Right cardiac atrium (tissue), 5 donors: ENCODE results near the gene NFASC. TPM values are rescaled to one million over a fixed set of nuclear protein-coding genes. Genes with fewer than 3 reads are reported as not detected.

Experiments used
- ATAC-seq, 2 donors: fragments of 200-7000 bp; cut with Tn5 transposase; one replicate each; pipeline versions ENCODE4 v1.8.0 to v1.9.1; 2020; ENCODE audit warnings: moderate library complexity in 2 of 2, mild to moderate bottlenecking in 1 of 2
- DNase-seq, 3 donors: peaks; one replicate each; pipeline ENCODE4 v3.0.0-alpha.2; 2020
- H3K27ac ChIP-seq: one replicate; pipeline ENCODE4 v1.5.1; 2013; ENCODE audit warnings: mild to moderate bottlenecking, low read length, control low read depth, moderate library complexity
- H3K27me3 ChIP-seq: one replicate; pipeline ENCODE4 v1.6.1; 2013; ENCODE audit not compliant: control insufficient read depth, insufficient read depth
- H3K4me1 ChIP-seq: one replicate; pipeline ENCODE4 v1.6.1; 2013; ENCODE audit warnings: low read length; ENCODE audit not compliant: control insufficient read depth, insufficient read depth
- H3K4me3 ChIP-seq: one replicate; pipeline ENCODE4 v1.5.1; 2013; ENCODE audit warnings: low read length, control low read depth
- H3K9me3 ChIP-seq: one replicate; pipeline ENCODE4 v1.6.1; 2013; ENCODE audit warnings: low read length; ENCODE audit not compliant: control insufficient read depth
- WGBS: extraction: QIAGEN DNeasy Blood & Tissue Kit; methylation state at CpG from one replicate; pipeline ENCODE4 v1.1.7; 2013; 5-methylcytosine and 5-hydroxymethylcytosine counted together
- intact Hi-C, 4 donors: fragments of 100-400 bp; cut with DNase I; formaldehyde crosslinking; loops; one replicate each; pipeline versions ENCODE4 v1.11.0 to v1.14.0; 2022 to 2023
- polyA plus RNA-seq: library from polyadenylated mRNA; stranded (reverse); fragments of 200-250 nt; gene quantifications from one replicate; pipeline ENCODE4 v1.2.3, GENCODE V29; 2013
- total RNA-seq, 4 donors: library from RNA; stranded (reverse); fragmentation: NEBNext Ultra II Directional; extraction: Animal tissue kit (Norgen Biotek cat#: 25700); gene quantifications; one replicate each; pipeline ENCODE4 v1.2.1, GENCODE V29; 2021
- donor health status: healthy with polysubstance abuse.
- donor health status: DM: no; HTN: yes; CAD: no.
- donor health status: DM: no; HTN: no; CAD: no.
- donor health status: DM: no; HTN: yes; CAD: no; lungs with severe emphysema.
- donor health status: DM: yes; HTN: yes; CAD: no.

The NFASC gene
- total and polyA plus RNA-seq, 5 donors, result 44.2 to 94.2 (median 63.3) TPM

GRCh38 chr1:205024679-205025078, 154.0 kb downstream of the NFASC start:
- no peaks in the 10 kb centered on the region for H3K4me1 ChIP-seq
- H3K9me3 ChIP-seq, result no peaks in the 10 kb centered on the region
- WGBS, result 94% methylated on average over 2 of the region's 2 CpGs
- no peaks in the 10 kb centered on the region for H3K27me3 ChIP-seq
- no peak overlapping the region for H3K27ac ChIP-seq
- intact Hi-C loops, result no loop called here
- DNase-seq (no peak), ATAC-seq (no peak)
- no peak overlapping the region for H3K4me3 ChIP-seq

DNA sequence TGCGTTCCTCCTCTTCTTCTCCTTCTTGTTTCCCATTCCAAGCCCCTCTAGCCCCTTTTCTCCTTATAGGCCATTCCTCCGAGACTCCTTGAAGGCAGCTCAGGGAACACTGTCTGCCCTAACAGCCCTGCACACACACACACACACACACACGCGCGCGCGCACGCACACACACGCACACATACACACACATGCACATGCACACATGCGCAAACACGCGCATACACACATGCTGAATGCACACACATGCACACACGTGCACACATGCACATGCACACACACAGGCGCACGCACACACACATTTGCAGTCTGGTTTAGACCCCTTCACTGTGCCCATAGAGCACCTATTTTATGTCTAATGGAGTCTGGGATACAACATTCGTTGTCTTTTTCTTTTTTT, 154.6 kb downstream of the NFASC start:
- Histone ChIP-seq H3K4me3 (no peak overlapping the region), H3K27me3 (no peaks in the 10 kb centered on the region), H3K27ac (no peak overlapping the region), H3K4me1 (no peaks in the 10 kb centered on the region), H3K9me3 (no peaks in the 10 kb centered on the region)
- WGBS, result 91% methylated on average over 16 of the region's 16 CpGs
- DNase-seq (no peak), ATAC-seq (no peak)
- intact Hi-C loops, result no loop called here

DNA sequence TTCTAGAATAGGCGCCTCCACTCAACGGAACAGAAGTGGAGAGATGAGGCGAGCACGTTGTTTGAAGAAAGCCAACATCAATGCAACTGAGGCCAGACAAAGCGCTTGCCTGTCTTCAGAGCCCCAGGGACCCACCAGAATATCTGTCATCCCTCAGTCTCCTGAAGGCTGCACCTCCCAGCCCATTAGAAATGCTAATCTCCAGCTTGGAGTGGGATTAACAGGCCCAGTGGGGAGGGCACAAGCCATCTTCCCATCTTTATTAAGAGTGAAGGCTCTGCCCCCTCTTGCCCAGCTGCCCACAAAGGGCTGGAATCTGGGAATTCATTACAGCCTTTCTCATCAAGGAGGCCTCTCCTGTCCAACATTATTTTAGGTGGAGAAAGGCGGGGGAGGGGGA, 155.5 kb downstream of the NFASC start:
- Histone ChIP-seq H3K27ac (no peak overlapping the region), H3K27me3 (no peaks in the 10 kb centered on the region), H3K9me3 (no peaks in the 10 kb centered on the region), H3K4me1 (no peaks in the 10 kb centered on the region), H3K4me3 (no peak overlapping the region)
- ATAC-seq (no peak), DNase-seq (no peak)
- 82% methylated on average over 6 of the region's 6 CpGs for WGBS
- intact Hi-C loops, result no loop called here

GRCh38 chr1:205028390-205028789, 157.7 kb downstream of the NFASC start:
- WGBS, result 83% methylated on average over 7 of the region's 7 CpGs
- intact Hi-C loops, result no loop called here
- ATAC-seq, result no peak

GRCh38 chr1:205028924-205029323, 158.3 kb downstream of the NFASC start:
- H3K27me3 ChIP-seq, result no peaks in the 10 kb centered on the region
- 71% methylated on average over 4 of the region's 4 CpGs for WGBS
- intact Hi-C loops, result no loop called here
- DNase-seq (no peak), ATAC-seq (no peak)
- H3K4me1 ChIP-seq, result no peaks in the 10 kb centered on the region
- H3K9me3 ChIP-seq, result no peaks in the 10 kb centered on the region
- H3K27ac ChIP-seq, result no peak overlapping the region
- no peak overlapping the region for H3K4me3 ChIP-seq

More at GRCh38 chr1:205028390-205028789, 157.7 kb downstream of the NFASC start:
- no peak overlapping the region for H3K4me3 ChIP-seq
- no peaks in the 10 kb centered on the region for H3K4me1 ChIP-seq
- no peak for DNase-seq
- H3K27me3 ChIP-seq, result no peaks in the 10 kb centered on the region
- no peak overlapping the region for H3K27ac ChIP-seq
- no peaks in the 10 kb centered on the region for H3K9me3 ChIP-seq

GRCh38 chr1:205030241-205030640, 159.6 kb downstream of the NFASC start:
- Histone ChIP-seq H3K9me3 (no peaks in the 10 kb centered on the region), H3K27ac (no peak overlapping the region), H3K4me1 (no peaks in the 10 kb centered on the region), H3K27me3 (no peaks in the 10 kb centered on the region), H3K4me3 (no peak overlapping the region)
- no peak for DNase-seq
- intact Hi-C loops, result no loop called here
- ATAC-seq, result no peak
- 59% methylated on average over 6 of the region's 6 CpGs for WGBS

DNA sequence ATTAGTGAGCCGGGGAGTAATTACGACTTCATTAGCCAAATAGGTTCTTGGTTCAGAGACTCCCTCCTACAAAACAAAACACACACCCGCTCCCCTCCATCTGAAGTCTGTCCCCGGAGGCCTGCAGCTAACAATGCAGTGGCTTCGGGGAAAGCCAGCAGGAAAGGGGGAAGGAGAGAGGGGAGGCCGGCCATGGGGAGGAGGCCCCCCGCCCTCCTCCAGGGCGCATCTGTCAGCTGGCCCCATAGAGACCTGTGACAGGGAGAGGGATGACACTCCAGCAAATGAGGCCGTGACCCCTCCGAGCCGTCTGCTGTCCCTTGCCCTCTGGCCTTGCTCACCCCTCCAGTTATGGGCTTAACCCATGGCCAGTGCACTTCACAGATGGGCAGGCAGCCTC, 160.2 kb downstream of the NFASC start:
- no peaks in the 10 kb centered on the region for H3K27me3 ChIP-seq
- WGBS, result 62% methylated on average over 11 of the region's 11 CpGs
- H3K9me3 ChIP-seq, result no peaks in the 10 kb centered on the region
- H3K4me1 ChIP-seq, result no peaks in the 10 kb centered on the region
- DNase-seq (no peak), ATAC-seq (no peak)
- intact Hi-C loops, result no loop called here
- H3K4me3 ChIP-seq, result no peak overlapping the region
- H3K27ac ChIP-seq, result no peak overlapping the region

DNA sequence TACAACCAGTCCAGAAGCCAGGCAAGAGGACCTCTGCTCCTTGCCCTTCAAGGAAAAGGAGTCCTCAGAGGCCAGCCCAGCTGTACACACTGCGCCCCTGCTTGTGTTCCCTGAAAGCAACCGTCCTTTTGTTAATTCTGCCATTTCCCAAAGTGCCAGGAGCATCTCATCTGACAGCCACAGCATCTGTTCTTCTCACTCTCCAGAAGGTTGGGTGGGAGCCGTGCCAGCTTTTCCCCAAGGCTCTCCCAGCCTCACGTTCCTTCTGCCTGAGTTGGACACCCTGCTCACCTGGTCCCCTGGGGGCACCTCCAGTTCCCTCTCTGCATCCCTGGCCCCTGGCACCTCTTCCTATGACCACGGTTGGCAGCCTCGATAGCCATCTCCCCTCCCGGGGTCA, 161.8 kb downstream of the NFASC start:
- Histone ChIP-seq H3K4me3 (no peak overlapping the region), H3K4me1 (no peaks in the 10 kb centered on the region), H3K27ac (no peak overlapping the region), H3K27me3 (no peaks in the 10 kb centered on the region), H3K9me3 (no peaks in the 10 kb centered on the region)
- 84% methylated on average over 7 of the region's 7 CpGs for WGBS
- no peak for ATAC-seq
- intact Hi-C loops, result no loop called here
- DNase-seq, result no peak

DNA sequence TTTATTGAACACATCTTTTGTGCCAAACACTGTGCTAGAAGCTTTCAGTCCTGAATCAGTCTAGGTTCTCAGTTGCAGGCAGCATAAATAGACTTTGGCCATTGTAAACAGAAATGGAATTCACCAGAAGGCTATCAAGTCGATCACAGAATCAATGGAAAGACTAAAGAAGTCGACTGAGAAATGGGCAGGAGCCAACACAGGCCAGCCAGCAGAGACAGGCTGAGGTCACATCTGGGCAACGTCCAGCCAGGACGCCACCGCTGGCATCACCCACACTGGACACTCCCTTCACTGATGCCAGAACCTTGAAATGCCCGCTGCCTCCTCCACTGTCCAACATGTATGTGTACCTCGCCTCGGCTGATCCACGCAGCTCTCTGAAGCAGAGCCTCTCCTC, 166.9 kb downstream of the NFASC start:
- no peak overlapping the region for H3K4me3 ChIP-seq
- no peak overlapping the region for H3K27ac ChIP-seq
- DNase-seq, result no peak
- H3K27me3 ChIP-seq, result no peaks in the 10 kb centered on the region
- H3K4me1 ChIP-seq, result no peaks in the 10 kb centered on the region
- no peaks in the 10 kb centered on the region for H3K9me3 ChIP-seq
- 79% methylated on average over 9 of the region's 9 CpGs for WGBS
- intact Hi-C loops, result no loop called here
- ATAC-seq, result no peak

DNA sequence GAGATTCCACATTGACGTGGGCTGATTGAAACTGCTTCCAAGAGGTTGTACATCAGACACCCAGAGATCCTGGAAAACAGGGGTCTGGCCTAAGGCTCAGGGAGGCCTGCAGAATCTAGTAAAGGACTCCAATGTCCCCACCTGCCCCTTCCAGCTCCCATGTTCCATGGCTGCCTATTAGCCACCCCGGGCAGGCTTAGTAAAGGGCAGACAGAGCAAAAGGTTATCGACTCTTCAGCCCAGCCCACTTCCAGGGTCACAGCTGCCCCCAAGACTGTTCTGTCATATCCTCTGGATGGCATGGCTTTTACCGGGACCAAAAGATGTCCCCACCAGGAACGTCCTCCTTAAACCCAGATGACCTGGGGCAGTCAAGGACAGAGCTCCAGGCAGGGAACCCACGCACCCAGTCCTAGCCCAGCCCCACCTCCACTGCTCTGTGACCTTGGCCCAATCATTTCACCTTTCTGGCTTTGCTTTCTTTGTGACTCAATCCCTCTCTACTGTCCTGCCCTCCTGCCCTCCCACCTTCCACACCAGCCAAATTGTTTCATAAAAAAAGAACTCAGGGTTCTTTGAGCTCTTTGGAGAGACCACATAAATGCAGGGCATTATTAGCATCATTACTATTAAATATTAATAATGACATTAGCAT, 167.6 kb downstream of the NFASC start:
- H3K9me3 ChIP-seq, result no peaks in the 10 kb centered on the region
- DNase-seq, result no peak
- no peak for ATAC-seq
- H3K4me1 ChIP-seq, result no peaks in the 10 kb centered on the region
- H3K27me3 ChIP-seq, result no peaks in the 10 kb centered on the region
- intact Hi-C loops, result no loop called here
- H3K27ac ChIP-seq, result no peak overlapping the region
- 78% methylated on average over 6 of the region's 6 CpGs for WGBS
- H3K4me3 ChIP-seq, result no peak overlapping the region

GRCh38 chr1:205041001-205041715, 170.5 kb downstream of the NFASC start:
- ATAC-seq (no peak), DNase-seq (no peak)
- Histone ChIP-seq H3K4me3 (no peak overlapping the region), H3K27ac (no peak overlapping the region), H3K27me3 (no peaks in the 10 kb centered on the region), H3K4me1 (no peaks in the 10 kb centered on the region), H3K9me3 (no peaks in the 10 kb centered on the region)
- intact Hi-C loops, result no loop called here
- 34% methylated on average over 4 of the region's 4 CpGs for WGBS
